Activated CD4-positive, alpha-beta T cell treated with anti-CD3 and anti-CD28 coated beads for 48 hours (primary cell): ENCODE results near the gene MLPH.
"Not testable (repeated sequence)": the region's sequence is repeated elsewhere in the genome, so short reads cannot be mapped to it uniquely, and the experiment has no call there.

Source experiments
- DNase-seq: peaks from one replicate; pipeline ENCODE4 v3.0.0-alpha.2; 2020

MLPH gene

GRCh38 chr2:237457388-237457941, 29.6 kb upstream of the MLPH start:
- no peak for DNase-seq

GRCh38 chr2:237458519-237458918, 28.5 kb upstream of the MLPH start:
- DNase-seq = no peak

- no peak for DNase-seq
Observed at GRCh38 chr2:237459226-237459625, 27.8 kb upstream of the MLPH start.

- DNase-seq = no peak
Observed at GRCh38 chr2:237459741-237460174, 27.3 kb upstream of the MLPH start.

GRCh38 chr2:237464757-237465391, 22.2 kb upstream of the MLPH start:
- no peak for DNase-seq

- no peak for DNase-seq
Observed at GRCh38 chr2:237465515-237466148, 21.4 kb upstream of the MLPH start.

GRCh38 chr2:237466211-237466610, 20.8 kb upstream of the MLPH start:
- DNase-seq = no peak

GRCh38 chr2:237467447-237468179, 19.4 kb upstream of the MLPH start:
- DNase-seq = no peak

- not testable (repeated sequence) for DNase-seq
Observed at GRCh38 chr2:237469410-237469809, 17.6 kb upstream of the MLPH start.

- DNase-seq = no peak
Observed at GRCh38 chr2:237469849-237470248, 17.2 kb upstream of the MLPH start.

- no peak for DNase-seq
Observed at GRCh38 chr2:237470914-237471313, 16.1 kb upstream of the MLPH start.

GRCh38 chr2:237471438-237472186, 15.4 kb upstream of the MLPH start:
- peak; percentile 66 for DNase-seq

GRCh38 chr2:237472187-237472712, 14.8 kb upstream of the MLPH start:
- no peak for DNase-seq

- no peak for DNase-seq
Observed at GRCh38 chr2:237472909-237473877, 13.9 kb upstream of the MLPH start.

GRCh38 chr2:237473878-237474441, 13.1 kb upstream of the MLPH start:
- DNase-seq = no peak

- DNase-seq = no peak
Observed at GRCh38 chr2:237474442-237474911, 12.6 kb upstream of the MLPH start.

- peak; percentile 85 for DNase-seq
Observed at GRCh38 chr2:237474931-237475703, 11.9 kb upstream of the MLPH start.

GRCh38 chr2:237475704-237476141, 11.3 kb upstream of the MLPH start:
- peak; percentile 75 for DNase-seq

GRCh38 chr2:237478095-237478494, 9.0 kb upstream of the MLPH start:
- DNase-seq = no peak

- no peak for DNase-seq
Observed at GRCh38 chr2:237478979-237479378, 8.1 kb upstream of the MLPH start.
